ENCODE data around the gene WDR74. TPM values are rescaled to one million over a fixed set of nuclear protein-coding genes. Genes with fewer than 3 reads are reported as not detected.

The WDR74 gene
- total RNA-seq, 1 donor from 2014 or later = 53.5 TPM

- no peak overlapping the region for H3K4me2 ChIP-seq (ENCODE audit: low read length)
- FAIRE-seq (no peak), DNase-seq (ENCODE audit: low read depth) (no peak)
- peak overlapping the region; percentile 63 for H3K27ac Mint-ChIP-seq (ENCODE audit: unreplicated experiment)
- H3K4me1 ChIP-seq (ENCODE audit: insufficient read depth, low read length) = peaks cover 20% of the 10 kb centered on the region
- H3K36me3 ChIP-seq (ENCODE audit: insufficient read depth, low read length) = peaks cover 20% of the 10 kb centered on the region
- H4K20me1 ChIP-seq (ENCODE audit: insufficient read depth, low read length) = peaks cover 38% of the 10 kb centered on the region
- no peaks in the 10 kb centered on the region for H3K27me3 ChIP-seq (ENCODE audit: insufficient read depth, low read length)
- H3K79me2 ChIP-seq (ENCODE audit: insufficient read depth, low read length) = peaks cover 80% of the 10 kb centered on the region
- H3K4me3 Mint-ChIP-seq (ENCODE audit: unreplicated experiment) = no peak overlapping the region
- H3K27ac ChIP-seq (ENCODE audit: low read depth, low read length) = no peak overlapping the region
- H3K4me1 Mint-ChIP-seq (ENCODE audit: low read depth, unreplicated experiment) = peaks cover 10% of the 10 kb centered on the region
- H2AFZ ChIP-seq (ENCODE audit: low read depth, low read length) = no peak overlapping the region
- H3K9me3 Mint-ChIP-seq (ENCODE audit: unreplicated experiment) = no peaks in the 10 kb centered on the region
- no peak overlapping the region for H3K9ac ChIP-seq (ENCODE audit: low read length)
- H3K27me3 Mint-ChIP-seq (ENCODE audit: low read depth, unreplicated experiment) = no peaks in the 10 kb centered on the region
- peaks cover 17% of the 10 kb centered on the region for H3K36me3 Mint-ChIP-seq (ENCODE audit: low read depth, unreplicated experiment)
- H3K9me3 ChIP-seq (ENCODE audit: insufficient read depth, low read depth, low read length) = no peaks in the 10 kb centered on the region
- no peak overlapping the region for H3K4me3 ChIP-seq (ENCODE audit: insufficient read depth, low read depth, low read length)
- TF ChIP-seq, protein P1, sequence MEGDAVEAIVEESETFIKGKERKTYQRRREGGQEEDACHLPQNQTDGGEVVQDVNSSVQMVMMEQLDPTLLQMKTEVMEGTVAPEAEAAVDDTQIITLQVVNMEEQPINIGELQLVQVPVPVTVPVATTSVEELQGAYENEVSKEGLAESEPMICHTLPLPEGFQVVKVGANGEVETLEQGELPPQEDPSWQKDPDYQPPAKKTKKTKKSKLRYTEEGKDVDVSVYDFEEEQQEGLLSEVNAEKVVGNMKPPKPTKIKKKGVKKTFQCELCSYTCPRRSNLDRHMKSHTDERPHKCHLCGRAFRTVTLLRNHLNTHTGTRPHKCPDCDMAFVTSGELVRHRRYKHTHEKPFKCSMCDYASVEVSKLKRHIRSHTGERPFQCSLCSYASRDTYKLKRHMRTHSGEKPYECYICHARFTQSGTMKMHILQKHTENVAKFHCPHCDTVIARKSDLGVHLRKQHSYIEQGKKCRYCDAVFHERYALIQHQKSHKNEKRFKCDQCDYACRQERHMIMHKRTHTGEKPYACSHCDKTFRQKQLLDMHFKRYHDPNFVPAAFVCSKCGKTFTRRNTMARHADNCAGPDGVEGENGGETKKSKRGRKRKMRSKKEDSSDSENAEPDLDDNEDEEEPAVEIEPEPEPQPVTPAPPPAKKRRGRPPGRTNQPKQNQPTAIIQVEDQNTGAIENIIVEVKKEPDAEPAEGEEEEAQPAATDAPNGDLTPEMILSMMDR (IDR thresholded peaks at IDR 0.05; ENCODE audit: insufficient read depth, low read depth, low read length) = no peak
- TF ChIP-seq EZH2 (IDR thresholded peaks at IDR 0.05; ENCODE audit: insufficient read depth, low read length) = no peak
Observed at GRCh38 chr11:62835336-62835735, 4.1 kb downstream of the WDR74 start.

DNA sequence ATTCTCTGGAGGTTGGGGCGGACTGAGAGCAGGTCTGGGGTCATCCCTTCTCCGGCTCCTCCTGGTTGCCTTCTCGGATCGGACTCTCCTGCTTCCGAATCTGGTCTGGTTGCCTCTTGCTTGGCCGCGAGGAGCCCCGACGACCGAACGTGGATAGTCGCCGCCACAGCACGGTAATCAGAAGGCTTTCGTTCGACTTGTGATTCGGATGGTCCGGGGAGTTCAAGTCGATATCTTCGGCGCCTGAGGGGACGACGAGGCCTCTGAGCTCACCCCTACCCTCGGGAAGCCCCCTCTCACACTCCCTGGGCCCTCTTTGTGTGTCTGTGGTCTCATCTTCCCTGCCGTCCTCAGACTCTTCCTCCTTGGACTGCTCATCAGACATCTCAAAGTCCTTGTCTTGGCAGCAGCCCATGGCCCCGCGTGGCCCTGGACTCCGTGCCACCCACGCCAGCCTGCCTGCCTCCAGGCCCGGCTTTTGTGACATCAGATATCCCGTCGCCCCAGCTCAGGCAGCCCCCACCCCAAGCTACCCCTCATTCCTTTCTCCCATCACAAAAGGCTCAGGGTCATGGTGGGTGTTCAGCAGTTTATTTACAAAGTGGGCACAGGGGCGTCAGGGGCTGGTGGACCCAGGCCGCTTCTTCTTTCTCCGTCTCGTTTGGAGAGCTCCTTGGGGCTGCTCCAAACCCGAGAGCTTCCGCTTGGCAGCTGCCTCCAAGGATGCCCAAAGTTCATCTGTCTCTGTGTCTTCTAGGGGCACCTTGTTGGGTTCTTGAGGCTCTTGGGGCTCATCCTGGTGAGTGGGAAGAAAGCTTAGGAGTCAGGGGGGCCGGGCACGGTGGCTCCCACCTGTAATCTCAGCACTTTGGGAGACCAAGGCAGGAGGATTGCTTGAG, 6.8 kb downstream of the WDR74 start, which contains the start of gene TEX54:
Gene TEX54, minus strand, starts transcription at position 506 of the 899 bp plus-strand sequence.
- Histone ChIP-seq H3K27ac (ENCODE audit: low read depth, low read length) (peak within 1 kb of the TSS; percentile 98), H3K36me3 (ENCODE audit: insufficient read depth, low read length) (peaks cover 26% of the 10 kb centered on the region), H3K9me3 (ENCODE audit: insufficient read depth, low read depth, low read length) (no peaks in the 10 kb centered on the region), H4K20me1 (ENCODE audit: insufficient read depth, low read length) (peaks cover 60% of the 10 kb centered on the region), H3K79me2 (ENCODE audit: insufficient read depth, low read length) (peaks cover 86% of the 10 kb centered on the region), H3K4me3 (ENCODE audit: insufficient read depth, low read depth, low read length) (peak within 1 kb of the TSS; percentile 75), H2AFZ (ENCODE audit: low read depth, low read length) (peak within 1 kb of the TSS; percentile 66), H3K4me2 (ENCODE audit: low read length) (peak within 1 kb of the TSS; percentile 94), H3K27me3 (ENCODE audit: insufficient read depth, low read length) (no peaks in the 10 kb centered on the region), H3K9ac (ENCODE audit: low read length) (peak within 1 kb of the TSS; percentile 94), H3K4me1 (ENCODE audit: insufficient read depth, low read length) (peaks cover 20% of the 10 kb centered on the region)
- TF ChIP-seq, protein P1 (IDR thresholded peaks at IDR 0.05; ENCODE audit: insufficient read depth, low read depth, low read length) = no peak
- TF ChIP-seq EZH2 (IDR thresholded peaks at IDR 0.05; ENCODE audit: insufficient read depth, low read length) = no peak
- no peak for FAIRE-seq
- Mint-ChIP-seq H3K36me3 (ENCODE audit: low read depth, unreplicated experiment) (peaks cover 20% of the 10 kb centered on the region), H3K27ac (ENCODE audit: unreplicated experiment) (peak within 1 kb of the TSS; percentile 100), H3K27me3 (ENCODE audit: low read depth, unreplicated experiment) (no peaks in the 10 kb centered on the region), H3K4me3 (ENCODE audit: unreplicated experiment) (peak within 1 kb of the TSS; percentile 98), H3K4me1 (ENCODE audit: low read depth, unreplicated experiment) (peaks cover 7% of the 10 kb centered on the region), H3K9me3 (ENCODE audit: unreplicated experiment) (no peaks in the 10 kb centered on the region)
- no peak for DNase-seq (ENCODE audit: low read depth)

All from astrocyte (in vitro differentiated cells and primary cell).